Suppressor macrophage treated with lipopolysaccharide for 1 hour (primary cell): ENCODE data around the gene TUT4.

Experiments used
- DNase-seq, 3 donors: peaks; one replicate each; pipeline ENCODE4 v3.0.0-alpha.2; 2020 to 2022

Gene TUT4

GRCh38 chr1:52469108-52469507, 83.8 kb downstream of the TUT4 start:
- DNase-seq = no peak

GRCh38 chr1:52463891-52464290, 89.0 kb downstream of the TUT4 start:
- no peak for DNase-seq

GRCh38 chr1:52461821-52462220, 91.1 kb downstream of the TUT4 start:
- DNase-seq = no peak

- DNase-seq = no peak
These were observed 92.2 kb downstream of the TUT4 start for GRCh38 chr1:52460694-52461093.

- no peak for DNase-seq
These were observed 97.2 kb downstream of the TUT4 start for GRCh38 chr1:52455686-52456085.

- no peak for DNase-seq
These were observed 98.1 kb downstream of the TUT4 start for GRCh38 chr1:52454779-52455178.

GRCh38 chr1:52454127-52454526, 98.8 kb downstream of the TUT4 start:
- DNase-seq = no peak

DNA sequence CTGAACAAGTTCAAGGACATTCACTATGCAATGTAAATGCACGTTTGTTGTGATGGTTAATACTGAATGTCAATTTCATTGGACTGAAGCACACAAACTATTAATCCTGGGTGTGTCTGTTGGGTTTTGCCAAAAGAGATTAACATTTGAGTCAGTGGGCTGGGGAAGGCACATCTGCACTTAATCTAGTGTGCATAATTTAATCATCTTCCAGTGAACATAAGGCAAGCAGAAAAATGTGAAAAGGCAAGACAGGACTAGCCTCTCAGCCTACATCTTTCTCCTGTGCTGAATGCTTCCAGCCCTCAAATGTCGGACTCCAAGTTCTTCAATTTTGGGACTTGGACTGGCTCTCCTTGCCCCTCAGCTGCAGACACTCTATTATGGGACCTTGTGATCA, 108.4 kb downstream of the TUT4 start:
- DNase-seq = no peak

GRCh38 chr1:52439976-52440375, 112.9 kb downstream of the TUT4 start:
- DNase-seq = peak in 2 of 3 donors; percentile 3 to 31

GRCh38 chr1:52436817-52437216, 116.1 kb downstream of the TUT4 start:
- no peak for DNase-seq

DNA sequence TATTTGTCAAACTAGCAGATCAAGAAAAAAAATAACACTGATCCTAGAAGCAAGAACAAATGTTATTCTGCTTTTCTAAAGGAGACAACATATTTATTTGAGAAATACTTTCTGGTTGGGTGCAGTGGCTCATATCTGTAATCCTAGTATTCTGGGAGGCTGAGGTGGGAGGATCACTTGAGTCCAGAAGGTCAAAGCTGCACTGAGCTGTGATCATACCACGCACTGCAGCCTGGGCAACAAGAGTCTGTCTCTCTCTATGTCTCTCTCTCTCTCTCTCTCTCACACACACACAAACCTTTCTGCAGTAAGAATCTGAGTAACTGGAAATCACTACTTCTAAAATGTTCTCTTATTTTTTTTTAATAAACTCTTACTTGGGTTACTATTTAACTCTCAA, 117.2 kb downstream of the TUT4 start:
- no peak for DNase-seq

GRCh38 chr1:52435211-52435610, 117.7 kb downstream of the TUT4 start:
- DNase-seq = no peak

- no peak for DNase-seq
These were observed 120.1 kb downstream of the TUT4 start for GRCh38 chr1:52432807-52433206.

- no peak for DNase-seq
These were observed 125.7 kb downstream of the TUT4 start for GRCh38 chr1:52427152-52427551.

DNA sequence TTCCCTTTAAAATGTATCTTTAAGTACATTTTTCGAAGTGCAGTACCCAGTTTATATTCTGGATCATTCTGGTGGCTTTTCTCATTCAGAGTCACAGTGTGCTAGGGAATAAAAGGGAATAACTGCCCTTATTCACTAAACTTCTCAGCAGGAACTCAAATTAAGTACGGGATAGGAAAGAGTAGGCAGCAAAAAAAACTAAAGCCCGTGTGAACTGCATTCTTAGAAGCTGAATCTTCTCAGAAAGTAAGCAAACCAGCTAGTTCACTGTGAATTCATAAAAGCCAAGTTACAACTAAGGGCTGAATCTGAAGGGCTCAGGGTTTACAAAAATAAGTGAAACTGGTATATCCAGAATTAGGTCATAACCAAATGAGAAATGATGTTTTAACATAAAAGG, 126.5 kb downstream of the TUT4 start:
- peak in 1 of 3 donors; percentile 10 for DNase-seq

GRCh38 chr1:52424813-52425212, 128.1 kb downstream of the TUT4 start:
- DNase-seq = no peak

DNA sequence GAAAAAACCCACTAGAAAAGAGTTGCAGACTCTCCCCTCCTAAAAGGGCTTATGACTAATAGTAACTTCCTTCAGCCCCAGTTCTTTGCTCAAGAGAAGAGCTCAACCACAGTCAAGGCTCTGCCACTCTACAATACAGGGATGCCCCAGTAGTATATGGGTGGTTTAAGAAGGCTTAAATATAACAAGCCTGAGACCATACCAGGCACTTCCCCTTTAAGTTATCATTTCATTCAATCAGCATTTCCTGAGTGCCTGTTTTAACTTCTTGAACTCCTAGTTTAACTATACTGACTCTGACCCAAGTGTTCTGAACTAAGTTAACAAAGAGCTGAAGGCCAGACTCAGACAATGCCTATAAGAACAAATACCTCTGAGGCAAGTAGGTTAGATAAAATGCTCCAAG, 128.7 kb downstream of the TUT4 start:
- peak in 1 of 3 donors; percentile 30 for DNase-seq

DNA sequence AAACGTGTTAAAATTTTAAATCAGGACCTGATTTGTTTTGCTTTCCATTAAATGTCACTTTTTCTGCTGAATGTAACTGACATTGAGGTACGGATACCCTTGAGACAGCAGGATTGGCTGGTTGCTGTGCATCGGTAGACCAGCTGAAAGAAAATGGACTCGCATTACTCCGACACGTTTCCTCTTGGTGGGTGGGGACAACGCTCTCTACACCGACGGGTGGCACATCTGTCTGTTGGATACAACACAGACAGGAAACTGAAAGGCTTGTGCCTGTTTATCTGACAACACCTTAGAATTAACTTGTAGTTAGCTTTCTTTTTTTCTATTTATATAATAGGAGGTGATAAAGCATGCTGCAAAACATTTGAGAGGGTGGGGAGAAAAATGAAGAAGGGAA, 129.1 kb downstream of the TUT4 start:
- DNase-seq = no peak

DNA sequence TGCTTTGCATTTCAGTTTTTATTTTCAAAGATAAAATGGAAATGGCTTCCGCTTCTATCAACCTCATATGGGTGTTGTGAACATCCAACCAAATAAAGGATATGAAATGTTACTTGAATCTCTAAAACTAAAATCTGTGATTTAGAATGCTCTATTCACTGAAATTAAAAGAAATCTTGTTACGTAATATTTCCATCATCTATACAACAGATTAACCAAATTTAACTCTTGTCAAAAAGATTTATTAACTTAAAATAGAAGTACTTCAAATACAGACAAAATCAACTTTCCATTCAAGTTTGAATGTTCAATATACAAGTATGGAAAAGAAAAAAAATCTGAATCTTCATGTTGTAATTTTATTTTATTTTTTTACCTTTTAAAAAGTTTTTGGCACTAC, 129.8 kb downstream of the TUT4 start:
- no peak for DNase-seq

- no peak for DNase-seq
These were observed 132.2 kb downstream of the TUT4 start for GRCh38 chr1:52420713-52421112.

DNA sequence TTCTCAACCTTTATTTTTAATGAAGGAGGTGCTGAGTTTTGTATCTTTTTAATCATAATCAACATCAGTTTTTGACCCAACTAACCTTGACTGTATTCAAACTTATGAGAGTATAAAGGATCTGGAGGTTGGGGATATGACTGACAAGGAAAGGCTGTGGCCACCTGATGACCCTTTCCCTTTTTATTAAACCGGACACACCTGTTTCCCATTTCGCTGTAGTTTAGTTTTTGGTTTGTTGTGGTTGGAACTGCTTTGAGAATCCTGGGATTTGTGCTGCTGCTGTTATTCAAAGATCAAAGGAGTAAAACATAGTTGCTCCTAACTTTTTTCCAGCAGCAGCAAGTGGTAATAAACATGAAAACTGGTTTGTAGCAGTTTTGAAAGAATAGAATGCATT, 136.1 kb downstream of the TUT4 start:
- no peak for DNase-seq

- no peak for DNase-seq
These were observed 137.9 kb downstream of the TUT4 start for GRCh38 chr1:52414942-52415341.

DNA sequence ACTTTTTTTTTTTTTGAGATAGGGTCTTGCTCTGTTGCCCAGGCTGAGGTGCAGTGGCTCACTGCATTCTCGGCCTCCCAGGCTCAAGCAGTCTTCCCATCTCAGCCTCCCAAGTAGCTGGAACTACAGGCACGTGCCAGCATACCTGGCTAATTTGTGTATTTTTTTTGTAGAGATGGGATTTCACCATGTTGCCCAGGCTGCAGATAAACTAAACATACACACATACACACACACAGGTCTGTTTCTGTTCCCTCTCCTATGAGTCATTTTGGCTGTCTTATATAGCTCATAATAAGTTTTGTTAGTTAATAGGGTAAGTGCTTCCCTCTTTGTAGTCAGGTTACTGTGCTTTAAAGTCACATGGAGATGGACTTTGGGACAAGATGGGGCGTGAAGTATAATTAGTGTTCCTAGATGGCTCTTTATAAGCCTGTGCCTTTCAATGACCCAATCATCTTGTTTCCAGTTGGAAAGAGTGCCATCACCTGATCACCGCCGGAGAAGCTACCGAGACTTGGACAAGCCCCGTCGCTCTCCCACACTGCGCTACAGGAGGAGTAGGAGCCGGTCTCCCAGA, 139.4 kb downstream of the TUT4 start:
- DNase-seq = no peak

- no peak for DNase-seq
These were observed 147.9 kb downstream of the TUT4 start for GRCh38 chr1:52404975-52405338.

DNA sequence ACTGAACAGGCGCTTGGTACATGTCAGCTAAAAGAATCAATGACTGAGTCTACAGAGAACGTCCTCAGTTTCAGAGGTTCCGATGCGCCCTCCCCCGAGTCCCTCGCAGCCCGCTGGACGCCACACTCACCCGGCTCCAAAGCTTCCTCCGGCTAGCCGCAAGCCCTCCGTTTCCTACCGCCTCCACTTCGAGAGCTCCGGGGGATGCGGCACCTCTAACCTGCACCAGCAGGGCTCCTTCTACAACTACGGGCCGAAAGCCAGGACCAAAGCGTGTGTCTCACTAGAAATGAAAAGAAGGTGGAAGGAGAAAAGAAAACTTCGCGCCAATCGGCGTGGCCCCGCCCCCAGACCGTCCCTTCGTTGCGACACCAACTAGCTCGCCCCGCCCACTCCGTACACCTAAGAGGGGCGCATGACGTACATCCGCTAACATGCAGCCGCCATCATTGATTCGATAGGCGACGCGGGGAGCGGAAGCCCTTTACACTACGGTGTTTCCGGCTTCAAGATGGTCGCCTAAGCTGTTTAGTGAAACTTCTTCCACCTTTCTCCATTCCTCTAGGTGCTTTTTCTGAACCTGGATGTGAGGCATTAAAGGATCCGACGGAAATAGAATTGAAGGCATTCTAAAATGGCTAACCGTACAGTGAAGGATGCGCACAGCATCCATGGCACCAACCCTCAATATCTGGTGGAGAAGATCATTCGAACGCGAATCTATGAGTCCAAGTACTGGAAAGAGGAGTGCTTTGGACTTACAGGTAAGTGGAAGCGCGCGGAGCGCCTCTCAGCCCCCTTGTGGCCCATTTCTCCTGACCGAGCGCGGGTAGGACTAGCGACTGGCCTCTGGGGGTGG, 148.5 kb downstream of the TUT4 start, which contains the start of the genes ORC1 and PRPF38A:
ORC1 (minus strand) TSS at position 308 of the 859 bp plus-strand sequence. CDS start 2,200 bp downstream, outside the sequence.
PRPF38A (plus strand) TSS at position 487 of the 859 bp plus-strand sequence; CDS start at position 635, 148 bp downstream.
- DNase-seq = peak; percentile 99
